ENCODE measurements around the gene CITED2. TPM values are rescaled to one million over a fixed set of nuclear protein-coding genes. Genes with fewer than 3 reads are reported as not detected.

CITED2 gene
- total RNA-seq, 1 experiment from 2014 or later = 46.1 TPM

DNA sequence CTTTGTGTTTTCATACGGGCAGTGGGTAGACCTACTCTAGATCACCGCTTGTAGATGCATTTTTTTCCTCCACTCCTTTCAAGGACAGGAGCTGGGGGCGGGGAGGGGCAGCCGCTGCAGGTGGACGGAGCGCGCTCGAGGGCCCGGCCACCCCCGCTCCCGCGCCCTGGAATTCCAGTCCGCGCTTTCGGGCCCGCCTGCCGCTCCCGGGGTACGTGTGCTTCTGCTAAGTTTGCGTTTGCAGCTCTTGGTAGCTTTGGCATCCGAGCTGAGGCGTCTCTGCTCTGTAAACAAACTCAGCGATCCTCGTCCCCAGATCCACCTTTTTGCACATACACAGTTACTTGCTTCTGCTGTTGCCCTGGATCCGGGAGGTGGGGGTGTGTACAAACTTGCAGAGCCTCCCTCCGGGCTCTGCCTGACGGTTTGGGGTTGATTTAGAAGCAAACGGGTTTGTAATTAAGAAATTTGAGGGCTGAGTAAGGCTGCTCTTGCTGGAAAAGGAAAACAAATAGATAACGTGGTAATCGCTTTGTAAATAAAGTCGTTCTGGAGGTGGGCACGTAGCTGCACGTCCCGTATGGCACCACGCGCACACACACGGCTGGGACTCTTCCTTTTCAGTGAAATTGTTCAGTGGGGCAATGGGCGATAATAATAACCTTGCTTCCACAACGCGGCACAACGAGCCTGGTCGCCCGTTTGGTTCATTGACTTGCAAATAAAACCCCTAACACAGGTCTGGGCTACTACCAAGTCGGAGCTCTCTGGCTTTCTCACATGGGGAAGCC, 973 bp upstream of the CITED2 start (continued):
- no peak for TF ChIP-seq ZBTB33 (IDR thresholded peaks at IDR 0.05; ENCODE audit: extremely low read depth, insufficient replicate concordance, low read length)
- peak; percentile 63 for TF ChIP-seq EGR1 (IDR thresholded peaks at IDR 0.05; ENCODE audit: low read depth)
- TF ChIP-seq RAD21 (IDR thresholded peaks at IDR 0.05; ENCODE audit: low read depth) = peak; percentile 41
- TF ChIP-seq CBX3 (IDR thresholded peaks at IDR 0.05; ENCODE audit: low read depth) = peak; percentile 77
- TF ChIP-seq POLR2A (IDR thresholded peaks at IDR 0.05; ENCODE audit: borderline replicate concordance, extremely low read depth, insufficient read depth, insufficient read length) = peak; percentile 73

DNA sequence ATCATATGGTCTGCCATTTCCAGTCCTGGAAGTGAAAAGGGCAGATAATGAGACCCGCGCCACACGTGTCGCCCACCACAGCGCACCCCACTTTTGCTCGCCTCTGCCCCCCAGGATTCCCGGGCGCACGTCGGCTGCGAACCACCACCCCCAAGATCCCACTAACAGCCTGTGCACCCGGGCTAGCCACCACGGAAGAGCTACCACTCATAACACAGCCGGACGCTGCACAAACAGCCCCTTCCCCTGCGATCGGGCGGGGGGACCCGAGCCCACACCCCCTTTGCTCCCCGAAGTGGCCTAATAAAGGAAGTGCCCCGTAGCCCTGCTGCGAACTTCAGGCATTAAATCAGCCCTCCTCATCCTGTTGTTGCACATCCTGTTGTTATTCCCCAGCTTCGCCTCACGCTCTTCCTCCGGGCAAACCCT, 506 bp downstream of the CITED2 start:
- Histone ChIP-seq H3K27ac (ENCODE audit: low read depth, low read length) (peak overlapping the region; percentile 88), H3K4me2 (ENCODE audit: low read length) (peak overlapping the region; percentile 92), H3K4me3 (replicated peaks in 1 of 2; ENCODE audit: low read depth in 1 of 2, low read length in 2 of 2) (peak overlapping the region; percentile 94 to 96), H3K36me3 (ENCODE audit: control insufficient read depth in 1 of 2, insufficient read depth in 2 of 2, low read length in 2 of 2) (peaks cover 7 to 8% of the 10 kb centered on the region in 2 experiments; a peak in 1 of 4 replicates), H3K4me1 (ENCODE audit: control insufficient read depth in 1 of 2, insufficient read depth in 2 of 2, low read length in 2 of 2) (peaks cover 22 to 56% of the 10 kb centered on the region in 2 experiments), H3K27me3 (ENCODE audit: insufficient read depth, low read length) (no peaks in the 10 kb centered on the region), H3K9me2 (ENCODE audit: insufficient read depth) (no peaks in the 10 kb centered on the region), H4K20me1 (ENCODE audit: insufficient read depth) (no peaks in the 10 kb centered on the region), H2AFZ (ENCODE audit: low read depth, low read length, poor library complexity, severe bottlenecking) (no peak overlapping the region), H3K9me3 (ENCODE audit: control insufficient read depth in 1 of 2, insufficient read depth in 1 of 2, low read depth in 1 of 2, low read length in 2 of 2) (no peaks in the 10 kb centered on the region), H3K79me2 (ENCODE audit: insufficient read depth, low read length) (peaks cover 27% of the 10 kb centered on the region), H3K9ac (ENCODE audit: low read length) (peak overlapping the region; percentile 92)
- intact Hi-C loops (cut with micrococcal nuclease) = loop anchor here (2.0 to 10.0 kb wide), 4 partner anchors 211 to 1547 kb away; no protein-coding TSS in a partner anchor
- TSS peak; percentile 94 for BruUV-seq (replicated peaks)
- ChIA-PET CTCF (interaction anchor here (0.8 to 2.3 kb wide), 3 partner anchors 9 to 571 kb away, joined by 3 to 9 read pairs (median 7); no protein-coding TSS in a partner anchor), RAD21 (ENCODE audit: low non-redundant PET in 1 of 2, low total read pairs in 2 of 2, uncharacterized antibody in 2 of 2, unreplicated experiment in 2 of 2) (interaction anchor here in 1 of 2 experiments (1.1 to 2.1 kb wide), 2 partner anchors 160 to 509 kb away, joined by 3 to 5 read pairs; no protein-coding TSS in a partner anchor), POLR2A (interaction anchor here (0.6 to 2.4 kb wide), 26 partner anchors 9 to 1547 kb away, joined by 3 to 12 read pairs (median 4); no protein-coding TSS in a partner anchor)
- ATAC-seq (peak; percentile 3), DNase-seq (ENCODE audit: low read depth, low spot score) (no peak)
- TF ChIP-seq REST (IDR thresholded peaks at IDR 0.05; ENCODE audit: low read depth) (no peak), POLR2AphosphoS5 (IDR thresholded peaks at IDR 0.05; ENCODE audit: low read depth, low read length) (no peak), YY1 (IDR thresholded peaks at IDR 0.05; ENCODE audit: extremely low read depth, insufficient replicate concordance, low read depth, low read length) (no peak), RAD21 (IDR thresholded peaks at IDR 0.05; ENCODE audit: low read depth) (no peak), SRF (IDR thresholded peaks at IDR 0.05; ENCODE audit: low read depth) (no peak), SIN3A (IDR thresholded peaks at IDR 0.05; ENCODE audit: low read depth) (no peak), ZNF274 (IDR thresholded peaks at IDR 0.05; ENCODE audit: low read depth, low read length) (no peak), SP1 (IDR thresholded peaks at IDR 0.05; ENCODE audit: low read depth) (no peak), TCF7L2 (IDR thresholded peaks at IDR 0.05; ENCODE audit: borderline replicate concordance, extremely low read depth, insufficient read depth, insufficient read length) (no peak), EZH2phosphoT487 (IDR thresholded peaks at IDR 0.05; ENCODE audit: borderline replicate concordance) (no peak), CBX3 (IDR thresholded peaks at IDR 0.05; ENCODE audit: low read depth) (no peak)
- TF ChIP-seq, protein P1, sequence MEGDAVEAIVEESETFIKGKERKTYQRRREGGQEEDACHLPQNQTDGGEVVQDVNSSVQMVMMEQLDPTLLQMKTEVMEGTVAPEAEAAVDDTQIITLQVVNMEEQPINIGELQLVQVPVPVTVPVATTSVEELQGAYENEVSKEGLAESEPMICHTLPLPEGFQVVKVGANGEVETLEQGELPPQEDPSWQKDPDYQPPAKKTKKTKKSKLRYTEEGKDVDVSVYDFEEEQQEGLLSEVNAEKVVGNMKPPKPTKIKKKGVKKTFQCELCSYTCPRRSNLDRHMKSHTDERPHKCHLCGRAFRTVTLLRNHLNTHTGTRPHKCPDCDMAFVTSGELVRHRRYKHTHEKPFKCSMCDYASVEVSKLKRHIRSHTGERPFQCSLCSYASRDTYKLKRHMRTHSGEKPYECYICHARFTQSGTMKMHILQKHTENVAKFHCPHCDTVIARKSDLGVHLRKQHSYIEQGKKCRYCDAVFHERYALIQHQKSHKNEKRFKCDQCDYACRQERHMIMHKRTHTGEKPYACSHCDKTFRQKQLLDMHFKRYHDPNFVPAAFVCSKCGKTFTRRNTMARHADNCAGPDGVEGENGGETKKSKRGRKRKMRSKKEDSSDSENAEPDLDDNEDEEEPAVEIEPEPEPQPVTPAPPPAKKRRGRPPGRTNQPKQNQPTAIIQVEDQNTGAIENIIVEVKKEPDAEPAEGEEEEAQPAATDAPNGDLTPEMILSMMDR (IDR thresholded peaks at IDR 0.05 in 2 of 3, conservative IDR thresholded peaks at IDR 0.05 in 1 of 3; ENCODE audit: borderline replicate concordance in 1 of 3, insufficient read depth in 1 of 3, low read depth in 2 of 3, low read length in 2 of 3) = no peak

Data from HCT116 (cell line).